HTR-8/SVneo (cell line): Measurements from ENCODE around the gene PIK3R3.

Source experiments
- DNase-seq: peaks from one replicate; pipeline ENCODE4 v3.0.0; 2011; ENCODE audit warnings: low spot score, mixed read lengths; ENCODE audit not compliant: insufficient read length
- FAIRE-seq: peaks from 2 replicates; lab custom pipeline; 2011; peaks lifted over from hg19 to GRCh38; lab: Jason Lieb, UNC

The PIK3R3 gene

DNA sequence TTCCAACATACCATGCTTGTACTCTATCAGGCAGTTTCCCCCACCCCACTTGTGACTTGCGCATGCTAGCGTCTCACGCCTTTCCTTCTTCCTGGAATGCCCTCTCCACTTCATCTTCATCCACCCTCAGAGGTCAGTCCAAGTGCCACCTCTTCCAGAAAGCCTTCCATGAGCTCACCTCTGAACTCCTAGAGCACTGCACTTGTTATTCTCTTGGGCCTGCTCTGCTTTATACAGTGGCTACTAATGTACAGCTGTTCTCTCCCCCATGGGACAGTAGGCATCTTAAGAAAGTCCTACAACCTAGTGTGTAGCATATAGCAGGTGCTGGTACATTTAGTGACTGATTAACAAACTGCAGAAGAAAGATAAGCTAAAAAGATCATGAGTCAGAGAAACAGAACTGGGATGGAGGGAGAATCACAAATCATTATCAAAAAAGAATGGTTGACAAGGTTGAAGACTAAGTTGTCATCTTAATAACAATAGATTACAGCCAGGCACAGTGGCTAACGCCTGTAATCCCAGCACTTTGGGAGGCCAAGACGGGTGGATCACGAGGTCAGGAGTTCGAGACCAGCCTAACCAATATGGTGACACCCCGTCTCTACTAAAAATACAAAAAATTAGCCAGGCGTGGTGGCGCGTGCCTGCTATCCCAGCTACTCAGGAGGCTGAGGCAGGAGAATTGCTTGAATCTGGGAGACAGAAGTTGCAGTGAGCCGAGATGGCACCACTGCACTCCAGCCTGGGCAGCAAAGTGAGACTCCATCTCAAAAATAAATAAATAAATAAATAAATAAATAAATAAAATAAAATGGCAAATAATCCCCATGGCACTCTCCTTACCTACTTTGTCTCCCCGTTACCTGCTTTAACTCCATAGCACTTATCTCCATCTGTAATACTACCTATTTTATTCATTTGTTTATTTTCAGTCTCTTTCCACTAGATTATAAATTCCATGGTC is 26.2 kb upstream of the PIK3R3 start:
- DNase-seq (no peak), FAIRE-seq (no peak)

DNA sequence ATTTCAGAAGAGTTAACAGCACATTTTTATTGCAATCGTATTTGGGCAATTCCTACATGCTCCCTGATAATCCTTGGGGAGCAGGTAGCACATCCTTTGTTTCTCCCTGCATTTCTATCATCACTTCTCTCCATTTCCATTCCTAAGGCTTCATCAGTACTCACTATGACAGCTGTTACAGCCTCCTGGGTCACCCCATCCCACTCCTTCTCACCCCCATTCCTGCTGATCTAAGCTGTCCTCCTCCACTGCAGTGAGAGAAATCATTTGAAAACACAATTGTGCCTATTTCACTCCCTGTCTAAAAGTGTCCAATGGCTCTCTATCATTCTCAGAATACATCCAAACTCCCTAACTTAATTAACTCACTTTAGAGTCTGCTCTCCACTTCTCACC is 25.5 kb upstream of the PIK3R3 start:
- FAIRE-seq, result no peak

DNA sequence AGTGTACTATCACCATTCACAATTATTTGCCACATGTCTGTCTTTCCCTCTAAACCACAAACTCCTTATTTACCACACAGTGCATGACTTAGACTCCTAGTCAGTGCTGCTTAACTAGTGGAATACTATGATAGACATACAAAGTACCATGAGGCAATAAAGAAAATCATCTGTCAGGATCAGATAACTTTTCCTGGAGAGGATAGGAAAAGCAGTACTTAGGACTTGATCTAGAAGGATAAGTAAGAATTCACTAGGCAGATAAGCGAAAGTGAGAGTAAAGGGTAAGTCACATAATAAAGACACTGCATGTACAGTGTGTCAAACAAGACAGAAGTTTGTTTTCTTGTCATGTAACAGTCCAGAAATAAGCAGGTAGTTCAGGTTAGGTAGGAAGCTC is 21.3 kb upstream of the PIK3R3 start:
- no peak for FAIRE-seq
- DNase-seq, result no peak

More for the DNA sequence above, 25.5 kb upstream of the PIK3R3 start:
- no peak for DNase-seq

DNA sequence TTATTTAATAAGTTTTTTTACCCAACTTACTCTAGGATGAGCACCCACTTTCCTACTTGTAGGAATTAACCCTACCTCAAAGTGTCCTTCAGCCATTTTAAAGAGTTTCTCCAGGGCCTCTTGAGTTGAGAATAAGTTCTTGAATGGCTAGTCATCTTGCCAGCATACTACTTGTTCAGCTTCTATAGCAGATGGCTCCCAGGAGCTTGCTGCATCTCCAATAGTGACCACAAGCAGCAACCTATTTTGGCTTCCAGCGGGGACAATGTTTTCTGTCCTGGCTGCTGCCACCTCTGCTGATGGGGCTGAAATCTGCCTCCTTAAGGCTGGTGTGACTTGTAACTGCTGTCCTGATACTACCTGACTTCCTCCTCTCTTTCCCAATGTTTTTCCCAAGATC is 20.8 kb upstream of the PIK3R3 start:
- DNase-seq, result no peak
- no peak for FAIRE-seq

DNA sequence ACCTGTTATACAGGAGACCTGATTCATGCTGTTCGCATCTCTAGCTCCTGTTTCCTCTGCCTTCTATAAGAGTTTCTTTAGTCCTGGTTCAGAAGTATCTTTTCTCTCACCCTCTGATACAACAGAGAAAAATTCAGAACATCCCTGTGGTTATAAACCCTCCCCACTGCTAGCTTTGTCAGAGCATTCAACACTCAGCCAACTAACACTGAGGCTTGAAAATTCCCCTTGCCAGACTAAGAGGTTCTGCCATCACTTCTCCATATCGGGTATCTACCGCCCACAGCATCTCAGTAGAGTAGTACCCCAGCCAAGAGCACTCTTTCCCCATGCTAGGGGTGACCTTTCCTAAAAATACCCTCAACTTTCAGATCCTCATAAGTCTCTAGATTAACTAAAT is 19.6 kb upstream of the PIK3R3 start:
- FAIRE-seq (no peak), DNase-seq (no peak)

DNA sequence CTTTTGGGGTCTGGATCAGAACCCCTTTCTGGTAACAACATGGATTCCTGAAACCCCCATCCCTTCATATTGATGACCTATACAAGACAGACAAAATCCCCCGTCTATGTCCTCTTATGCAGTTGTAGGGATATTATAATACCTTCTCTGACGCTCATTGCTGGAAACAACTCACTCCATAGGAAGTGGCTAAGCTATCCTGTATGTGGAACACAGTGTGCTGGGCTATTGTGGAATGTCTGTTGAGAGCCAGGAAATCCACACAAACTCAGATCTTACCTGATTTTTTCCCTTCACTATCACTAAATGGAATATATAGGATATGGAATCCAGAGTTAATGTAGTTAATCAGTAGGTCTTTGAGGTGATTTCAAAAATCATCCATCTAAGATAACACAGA is 17.7 kb upstream of the PIK3R3 start:
- DNase-seq (no peak), FAIRE-seq (no peak)

DNA sequence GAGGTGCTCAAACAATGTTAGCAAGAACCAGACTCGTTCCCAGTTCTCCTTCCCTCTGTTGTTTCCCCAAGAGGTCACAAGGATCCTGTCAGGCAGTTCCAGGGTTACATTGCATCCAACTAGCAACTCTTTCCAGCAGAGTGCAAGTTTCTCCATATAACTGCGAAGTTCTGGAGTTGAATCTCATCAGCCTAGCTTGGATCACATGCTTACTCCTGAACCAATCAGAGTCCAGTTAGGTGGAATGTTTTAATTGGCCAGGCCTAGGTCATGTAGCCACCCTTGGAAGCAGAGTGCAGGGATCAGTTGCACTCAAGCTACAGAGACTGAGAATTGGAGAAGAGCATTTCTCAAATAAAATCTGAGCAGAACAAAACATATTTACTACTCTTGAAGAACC is 15.9 kb upstream of the PIK3R3 start:
- FAIRE-seq (no peak), DNase-seq (no peak)

DNA sequence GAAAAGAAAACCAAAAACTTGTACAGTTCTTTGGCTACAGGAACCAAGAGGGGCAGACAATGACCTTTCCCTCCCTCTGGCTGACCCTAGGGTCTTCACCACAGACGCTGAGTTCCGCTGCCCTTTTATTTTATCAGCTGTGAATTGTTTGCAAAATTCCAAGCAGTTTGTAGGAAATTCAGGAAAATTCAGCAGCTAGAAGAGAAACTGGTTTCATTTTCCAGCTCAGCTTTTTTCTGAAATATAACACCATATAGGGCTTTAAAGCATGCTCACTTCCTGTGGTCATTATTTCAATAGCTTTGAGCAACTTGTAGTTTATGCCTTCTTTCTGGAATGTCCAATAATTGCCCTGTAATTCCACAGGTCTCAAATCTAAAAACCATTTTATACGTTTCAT is 5.5 kb upstream of the PIK3R3 start:
- no peak for FAIRE-seq
- no peak for DNase-seq

DNA sequence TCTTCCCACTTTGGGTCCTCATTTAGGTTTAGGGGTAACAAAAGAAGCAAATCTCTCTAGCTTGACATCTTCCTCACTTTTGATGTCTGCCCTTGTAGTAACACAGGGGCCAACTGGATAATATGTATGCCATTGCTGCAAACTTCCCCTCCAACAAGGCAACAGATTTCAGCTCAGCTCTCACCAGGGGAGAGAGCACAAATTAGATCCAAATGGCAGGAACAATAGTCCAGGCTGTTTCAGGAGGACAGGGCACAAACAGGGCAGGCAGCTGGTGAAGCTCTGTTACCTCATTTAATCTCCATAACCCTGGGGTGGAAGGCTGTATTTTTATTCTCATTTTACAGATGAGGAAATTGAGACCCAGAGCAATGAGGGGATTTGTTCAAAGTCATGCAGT is 4.3 kb upstream of the PIK3R3 start:
- DNase-seq (no peak), FAIRE-seq (no peak)

DNA sequence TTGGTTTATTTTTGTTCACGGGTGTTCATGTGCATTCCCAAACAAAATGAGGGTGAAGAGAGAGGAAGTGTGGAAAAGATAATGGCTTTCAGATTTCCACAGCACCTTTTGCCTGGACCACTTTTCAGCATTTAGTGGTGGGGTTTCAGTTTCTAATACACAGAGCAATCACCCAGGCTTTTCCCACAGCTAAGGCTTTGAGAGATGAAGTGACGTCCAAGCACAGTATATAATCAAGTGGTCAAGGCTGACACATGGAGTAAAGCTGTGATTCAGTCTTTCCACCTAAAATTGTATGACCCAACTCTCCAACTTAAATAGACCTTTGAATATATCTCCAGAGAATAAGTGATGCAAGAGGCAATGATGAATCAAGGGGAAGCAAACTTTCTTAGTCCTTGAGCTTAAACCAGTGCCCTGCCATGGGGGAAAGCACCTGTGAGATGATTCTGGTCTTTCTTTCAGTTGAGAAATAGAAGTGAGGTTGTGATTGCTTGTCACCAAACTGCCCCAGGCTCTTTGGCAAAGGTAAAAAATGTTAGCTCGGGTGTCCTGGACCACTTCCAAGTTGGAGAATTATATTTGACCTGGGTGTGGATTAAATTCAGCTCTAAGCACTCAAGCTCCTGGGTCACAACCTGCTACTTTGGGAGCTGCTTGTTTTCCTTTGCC is 2.4 kb upstream of the PIK3R3 start:
- DNase-seq, result no peak
- no peak for FAIRE-seq

DNA sequence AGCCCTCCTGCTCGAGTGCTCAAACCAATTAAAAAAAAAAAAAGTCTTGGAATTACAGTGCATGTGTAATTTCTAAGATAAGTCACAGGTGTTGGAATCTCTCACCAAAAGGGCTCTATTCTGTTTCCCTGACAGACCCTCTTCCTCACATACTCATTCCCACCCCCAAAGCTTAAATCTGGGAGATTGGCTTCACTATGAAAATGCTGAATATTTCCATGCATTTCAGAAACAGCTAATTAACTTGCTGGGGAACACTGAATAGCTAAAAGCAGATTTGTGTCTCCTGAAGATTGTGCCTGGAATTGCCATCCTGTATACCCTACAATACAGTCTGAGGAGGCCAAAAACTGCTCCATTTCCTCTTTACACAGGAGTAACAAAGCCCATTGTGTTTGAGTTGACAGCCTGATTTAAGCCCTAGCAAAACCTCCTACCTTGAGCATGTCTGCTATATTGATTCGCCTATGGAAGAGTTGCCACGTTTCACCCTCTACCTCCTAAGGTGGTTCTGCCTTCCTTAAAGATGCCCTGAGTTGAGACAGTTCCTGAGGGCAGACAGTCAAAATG is 1.4 kb upstream of the PIK3R3 start:
- DNase-seq, result no peak

DNA sequence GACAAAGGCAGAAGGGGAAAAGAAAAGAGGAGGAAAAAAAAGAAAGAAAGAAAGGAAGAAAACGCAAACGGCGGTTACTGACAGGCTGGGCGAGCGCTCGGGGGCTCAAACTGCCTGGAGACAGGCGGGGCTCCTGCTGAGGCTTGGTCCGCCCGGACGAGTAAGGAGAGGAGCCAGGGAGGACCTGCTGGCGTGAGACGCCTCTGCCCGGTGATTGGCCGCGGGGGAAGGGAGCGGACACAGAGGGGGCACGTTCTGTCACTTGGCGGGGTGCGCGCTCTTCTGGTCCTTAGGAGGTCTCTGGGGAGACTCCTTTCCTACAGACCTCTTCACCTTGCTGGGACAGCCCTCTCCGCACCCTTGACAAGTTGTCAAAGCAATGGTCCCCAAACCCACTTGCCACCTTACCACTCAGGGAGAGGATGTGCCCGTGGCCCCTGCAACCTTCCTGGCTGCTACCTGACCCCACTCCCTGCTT is 791 bp upstream of the PIK3R3 start:
- peak; percentile 61 for DNase-seq
- no peak for FAIRE-seq

More for the DNA sequence above, 1.4 kb upstream of the PIK3R3 start:
- FAIRE-seq, result no peak

DNA sequence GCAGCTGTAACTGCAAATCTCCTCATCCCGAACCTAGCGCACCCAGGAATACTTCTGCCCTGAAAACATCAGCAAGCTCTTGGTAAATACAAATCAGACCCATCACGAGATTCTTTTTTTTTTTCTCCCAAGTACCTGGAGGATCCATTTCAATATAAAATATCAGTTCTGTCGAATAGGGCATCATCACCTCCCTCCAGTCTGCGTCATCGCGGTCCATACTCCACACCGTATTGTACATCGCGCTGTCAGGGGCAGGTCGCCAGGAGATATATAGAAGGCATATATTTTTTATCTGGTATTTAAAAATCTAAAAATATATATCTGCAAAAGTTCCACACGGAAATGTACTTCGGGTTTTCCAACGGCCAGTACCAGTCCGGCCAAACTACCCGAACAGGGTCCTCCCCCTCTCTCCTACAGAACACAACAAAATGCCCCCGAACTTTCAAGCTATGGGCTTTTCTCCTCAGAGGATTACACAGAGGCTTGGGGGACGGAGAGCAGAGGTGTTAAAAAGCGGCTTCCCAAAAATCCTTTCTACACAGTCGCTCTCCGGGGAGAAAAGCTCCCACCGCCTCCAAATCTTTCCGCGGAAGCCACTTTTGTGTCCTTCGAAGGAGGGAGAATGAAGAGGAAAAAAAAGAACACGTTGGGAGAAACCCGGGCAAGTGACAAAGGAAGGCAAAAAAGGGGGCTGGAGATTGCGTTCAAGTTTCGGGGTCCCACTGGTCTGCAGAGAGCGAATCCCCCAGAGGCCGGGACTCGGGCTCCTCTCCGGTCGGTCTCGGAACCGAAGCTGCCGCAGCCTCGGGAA is 509 bp downstream of the PIK3R3 start:
- DNase-seq (no peak), FAIRE-seq (no peak)

DNA sequence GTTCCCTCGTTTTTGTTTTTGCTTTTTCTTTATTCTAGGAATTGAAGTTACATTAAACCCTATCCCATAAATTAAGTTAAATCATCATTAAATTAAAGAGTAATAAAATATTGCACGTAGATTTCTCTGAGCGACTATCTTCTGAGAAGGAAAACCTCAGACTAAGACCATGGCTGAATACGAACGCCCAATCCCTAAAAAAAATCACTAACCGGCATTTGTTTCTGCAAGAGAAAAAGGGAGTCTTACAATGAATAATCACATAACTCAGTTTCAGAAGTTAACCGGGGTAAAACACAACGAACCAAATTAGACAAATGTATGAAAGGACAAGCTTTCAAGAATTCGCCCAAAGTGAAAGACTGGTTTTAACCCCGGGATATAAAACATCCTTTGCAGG is 1.3 kb downstream of the PIK3R3 start:
- DNase-seq, result no peak
- no peak for FAIRE-seq

DNA sequence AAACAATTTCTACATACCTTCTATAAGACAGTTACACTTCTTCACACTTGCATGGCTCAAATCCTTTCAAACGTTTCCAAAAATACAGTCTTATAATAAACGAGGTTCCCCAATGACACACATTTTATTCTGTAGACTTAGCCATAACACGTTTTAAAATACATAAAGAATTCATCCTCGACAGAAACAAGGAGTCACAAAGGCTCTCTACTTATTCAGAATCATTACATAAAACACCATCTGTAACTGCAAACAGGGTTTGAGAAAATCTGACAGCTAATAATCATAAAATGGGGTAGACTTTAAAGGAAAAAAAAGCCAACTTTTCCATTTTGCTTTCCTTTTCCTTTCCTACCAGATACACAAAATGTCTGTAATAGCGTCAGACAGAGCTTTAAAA is 1.8 kb downstream of the PIK3R3 start:
- FAIRE-seq, result no peak
- no peak for DNase-seq

DNA sequence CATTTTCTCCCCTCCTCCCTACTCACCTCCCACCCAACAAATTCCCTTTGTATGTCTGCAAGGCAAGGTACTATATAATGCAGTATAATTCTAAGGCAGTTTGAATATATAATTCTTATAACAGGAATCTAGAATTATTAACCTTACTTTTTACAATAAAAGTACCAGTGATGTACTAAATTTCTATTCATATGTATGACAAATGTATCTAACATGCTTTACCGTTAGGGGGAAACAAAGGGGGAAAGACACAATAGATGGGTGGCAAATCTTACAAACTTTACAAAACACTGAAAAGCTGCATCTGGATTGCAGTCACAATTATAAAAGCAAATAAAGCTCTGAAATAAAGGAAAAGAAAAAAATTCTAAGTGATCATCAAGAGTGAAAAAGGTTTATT is 2.3 kb downstream of the PIK3R3 start:
- DNase-seq (no peak), FAIRE-seq (no peak)

DNA sequence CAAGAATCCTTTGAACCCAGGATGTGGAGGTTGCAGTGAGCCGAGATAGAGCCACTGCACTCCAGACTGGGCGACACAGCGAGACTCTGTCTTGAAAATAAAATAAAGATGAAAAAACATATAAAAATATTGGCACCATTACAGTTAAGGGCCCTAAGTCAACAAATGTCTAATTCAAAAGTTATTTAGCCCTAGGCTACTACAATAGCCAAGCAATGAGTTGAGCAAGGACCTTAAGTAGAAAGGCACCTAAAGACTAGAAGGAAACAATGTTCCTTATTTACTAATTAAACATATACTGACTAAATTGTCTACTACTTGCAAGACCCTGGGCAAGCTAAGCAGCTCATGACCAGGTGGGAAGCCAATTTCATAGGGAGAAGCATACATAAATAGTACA is 4.1 kb downstream of the PIK3R3 start:
- DNase-seq (no peak), FAIRE-seq (no peak)

DNA sequence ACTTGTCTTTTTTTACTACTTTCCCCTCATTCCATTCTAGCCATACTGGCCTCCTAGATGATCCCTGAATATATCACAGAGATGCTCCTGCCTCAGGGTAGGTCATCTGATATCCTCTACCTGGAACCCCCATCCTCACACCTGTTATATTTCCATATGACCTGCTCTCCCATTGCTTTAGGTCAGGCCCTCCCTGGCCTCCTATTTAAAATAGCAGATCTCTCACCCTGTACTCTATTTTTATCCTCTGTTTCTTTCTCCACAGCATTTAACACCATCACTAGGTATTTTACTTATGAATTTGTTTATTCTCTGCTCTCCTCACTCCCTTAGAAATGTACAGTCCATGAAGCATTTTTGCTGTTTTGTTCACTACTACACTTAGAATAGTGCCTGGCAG is 13.6 kb downstream of the PIK3R3 start:
- DNase-seq, result no peak
- FAIRE-seq, result no peak

DNA sequence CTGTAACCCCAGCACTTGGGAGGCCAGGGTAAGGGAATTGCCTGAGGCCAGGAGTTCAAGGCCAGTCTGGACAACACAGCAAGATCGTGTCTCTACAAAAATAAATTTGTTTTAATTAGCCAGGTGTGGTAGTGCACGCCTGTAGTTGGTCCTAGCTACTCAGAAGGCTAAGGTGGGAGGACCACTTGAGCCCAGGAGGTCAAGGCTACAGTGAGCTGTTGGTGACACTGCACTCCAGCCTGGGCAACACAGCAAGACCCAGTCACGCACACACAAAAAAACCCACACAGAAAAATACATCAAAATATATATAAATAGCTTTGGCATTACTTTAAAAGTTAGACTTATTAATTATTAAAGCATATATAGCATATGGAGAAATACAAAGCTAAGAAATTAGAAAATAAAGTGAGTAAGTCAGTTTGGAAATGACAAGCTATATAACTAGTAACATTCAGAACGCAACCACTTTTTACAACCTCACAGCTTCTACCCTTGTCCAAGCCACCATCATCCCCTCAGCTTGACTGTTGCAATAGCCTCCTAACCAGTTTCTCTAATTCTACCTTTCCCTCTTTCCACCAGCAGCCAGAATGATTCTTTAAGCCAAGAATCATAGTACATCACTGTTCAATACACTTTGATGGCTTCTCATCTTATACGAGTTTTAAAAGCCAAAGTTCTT is 14.5 kb downstream of the PIK3R3 start:
- no peak for FAIRE-seq
- DNase-seq, result no peak
